ENCODE measurements around the gene POU5F1. TPM values are rescaled to one million over a fixed set of nuclear protein-coding genes. Genes with fewer than 3 reads are reported as not detected.

The POU5F1 gene
- polyA plus RNA-seq, 3 donors, result 0.20 TPM; not detected in 2

DNA sequence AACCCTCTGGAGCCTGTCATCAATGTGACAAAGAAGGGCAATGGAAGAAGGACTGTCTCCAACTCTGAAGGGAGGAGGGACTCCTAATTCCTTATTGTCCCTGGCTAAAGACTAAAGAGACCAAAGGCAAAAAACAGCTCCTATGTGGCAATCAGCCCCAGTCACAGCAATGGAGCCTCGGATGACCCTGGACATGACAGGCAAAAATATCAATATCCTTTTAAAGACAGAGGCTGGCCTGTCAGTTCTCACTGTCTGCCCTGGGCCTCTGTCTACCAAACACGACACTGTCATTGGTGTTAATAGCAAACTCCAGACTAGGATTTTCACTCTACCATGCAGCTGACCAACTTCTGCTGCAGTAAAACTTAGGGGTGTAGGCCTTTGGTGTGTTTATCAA, 38.0 kb upstream of the POU5F1 start:
- Histone ChIP-seq H3K9me3 (replicated peaks in 1 of 2; ENCODE audit: control insufficient read depth in 1 of 2, insufficient read depth in 1 of 2, low read length in 2 of 2) (no peaks in the 10 kb centered on the region), H3K9ac (ENCODE audit: insufficient read depth, low read length, poor library complexity, severe bottlenecking) (no peak overlapping the region), H3K4me2 (replicated peaks; ENCODE audit: extremely low read depth, low read length, poor library complexity, severe bottlenecking) (no peak overlapping the region), H3K79me2 (ENCODE audit: insufficient read depth, low read length) (peaks cover 6% of the 10 kb centered on the region), H2AFZ (ENCODE audit: insufficient read depth, low read depth, low read length, poor library complexity, severe bottlenecking) (no peak overlapping the region), H3K27ac (ENCODE audit: low read depth in 1 of 2, low read length in 2 of 2) (no peak overlapping the region), H3K4me3 (replicated peaks in 1 of 3; ENCODE audit: low read depth in 2 of 3, low read length in 3 of 3) (no peak overlapping the region), H3K27me3 (ENCODE audit: control insufficient read depth in 2 of 2, insufficient read depth in 2 of 2, low read length in 2 of 2) (no peaks in the 10 kb centered on the region), H4K20me1 (ENCODE audit: insufficient read depth, low read length) (no peaks in the 10 kb centered on the region), H3K36me3 (replicated peaks in 1 of 2; ENCODE audit: control insufficient read depth in 1 of 2, insufficient read depth in 2 of 2, low read length in 2 of 2) (no peaks in the 10 kb centered on the region), H3K4me1 (ENCODE audit: control insufficient read depth in 1 of 2, insufficient read depth in 2 of 2, low read length in 2 of 2) (peaks cover 12 to 42% of the 10 kb centered on the region in 2 donors)
- intact Hi-C loops (cut with micrococcal nuclease), result no loop called here
- Mint-ChIP-seq H3K4me1 (peaks cover 56% of the 10 kb centered on the region), H3K27ac (peak overlapping the region in 2 of 7 donors; percentile 7 to 45), H3K27me3 (ENCODE audit: low read depth in 3 of 3) (peaks cover 0 to 3% (median 0%) of the 10 kb centered on the region in 3 donors), H3K36me3 (peaks cover 6 to 9% of the 10 kb centered on the region in 2 donors), H3K4me3 (no peak overlapping the region), H3K9me3 (peaks cover 0 to under 1% (median 0%) of the 10 kb centered on the region in 7 donors)
- no peak for DNase-seq
- TF ChIP-seq, protein P1, sequence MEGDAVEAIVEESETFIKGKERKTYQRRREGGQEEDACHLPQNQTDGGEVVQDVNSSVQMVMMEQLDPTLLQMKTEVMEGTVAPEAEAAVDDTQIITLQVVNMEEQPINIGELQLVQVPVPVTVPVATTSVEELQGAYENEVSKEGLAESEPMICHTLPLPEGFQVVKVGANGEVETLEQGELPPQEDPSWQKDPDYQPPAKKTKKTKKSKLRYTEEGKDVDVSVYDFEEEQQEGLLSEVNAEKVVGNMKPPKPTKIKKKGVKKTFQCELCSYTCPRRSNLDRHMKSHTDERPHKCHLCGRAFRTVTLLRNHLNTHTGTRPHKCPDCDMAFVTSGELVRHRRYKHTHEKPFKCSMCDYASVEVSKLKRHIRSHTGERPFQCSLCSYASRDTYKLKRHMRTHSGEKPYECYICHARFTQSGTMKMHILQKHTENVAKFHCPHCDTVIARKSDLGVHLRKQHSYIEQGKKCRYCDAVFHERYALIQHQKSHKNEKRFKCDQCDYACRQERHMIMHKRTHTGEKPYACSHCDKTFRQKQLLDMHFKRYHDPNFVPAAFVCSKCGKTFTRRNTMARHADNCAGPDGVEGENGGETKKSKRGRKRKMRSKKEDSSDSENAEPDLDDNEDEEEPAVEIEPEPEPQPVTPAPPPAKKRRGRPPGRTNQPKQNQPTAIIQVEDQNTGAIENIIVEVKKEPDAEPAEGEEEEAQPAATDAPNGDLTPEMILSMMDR (IDR thresholded peaks at IDR 0.05), result no peak
- WGBS (ENCODE audit: insufficient coverage), result 55% methylated on average over 1 of the region's 2 CpGs

DNA sequence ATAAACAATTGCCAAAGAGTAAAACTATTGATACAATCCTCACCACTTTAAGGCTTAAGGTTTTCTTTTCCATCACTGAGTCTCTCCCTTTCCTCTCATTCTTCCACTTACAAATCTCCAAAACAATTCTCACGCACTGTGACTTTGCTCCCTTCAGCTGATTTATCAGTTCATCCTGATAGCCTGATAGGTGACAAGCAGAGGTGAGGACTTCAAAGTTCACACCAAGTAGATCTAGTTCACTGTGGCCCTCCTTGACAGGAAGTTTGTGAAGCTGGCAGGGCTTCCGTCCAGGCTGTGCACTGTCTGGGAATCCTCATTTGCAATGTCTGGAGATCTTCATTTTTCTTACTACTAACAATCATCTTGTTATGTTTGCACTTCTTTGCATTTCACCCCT, 35.2 kb upstream of the POU5F1 start:
- TF ChIP-seq, protein P1 (IDR thresholded peaks at IDR 0.05), result no peak
- no peaks in the 10 kb centered on the region for H4K20me1 ChIP-seq (ENCODE audit: insufficient read depth, low read length)
- H3K79me2 ChIP-seq (ENCODE audit: insufficient read depth, low read length), result peaks cover 30% of the 10 kb centered on the region
- H3K27me3 Mint-ChIP-seq (ENCODE audit: low read depth in 3 of 3), result peaks cover 0 to 3% (median 0%) of the 10 kb centered on the region in 3 donors
- no peaks in the 10 kb centered on the region for H3K9me3 ChIP-seq (replicated peaks in 1 of 2; ENCODE audit: control insufficient read depth in 1 of 2, insufficient read depth in 1 of 2, low read length in 2 of 2)
- no peaks in the 10 kb centered on the region for H3K27me3 ChIP-seq (ENCODE audit: control insufficient read depth in 2 of 2, insufficient read depth in 2 of 2, low read length in 2 of 2)
- H2AFZ ChIP-seq (ENCODE audit: insufficient read depth, low read depth, low read length, poor library complexity, severe bottlenecking), result no peak overlapping the region
- H3K4me2 ChIP-seq (replicated peaks; ENCODE audit: extremely low read depth, low read length, poor library complexity, severe bottlenecking), result no peak overlapping the region
- H3K4me3 Mint-ChIP-seq, result no peak overlapping the region
- peaks cover 72% of the 10 kb centered on the region for H3K4me1 Mint-ChIP-seq
- H3K4me3 ChIP-seq (replicated peaks in 1 of 3; ENCODE audit: low read depth in 2 of 3, low read length in 3 of 3), result no peak overlapping the region
- WGBS (ENCODE audit: insufficient coverage), result no CpG with 5 or more reads among the region's 2 CpGs
- H3K9ac ChIP-seq (ENCODE audit: insufficient read depth, low read length, poor library complexity, severe bottlenecking), result no peak overlapping the region
- H3K36me3 ChIP-seq (replicated peaks in 1 of 2; ENCODE audit: control insufficient read depth in 1 of 2, insufficient read depth in 2 of 2, low read length in 2 of 2), result peaks cover 0 to 5% of the 10 kb centered on the region in 2 donors
- H3K9me3 Mint-ChIP-seq, result peaks cover 0 to 4% (median 0%) of the 10 kb centered on the region in 7 donors
- peaks cover 17% of the 10 kb centered on the region in 2 donors for H3K36me3 Mint-ChIP-seq
- peaks cover 39 to 63% of the 10 kb centered on the region in 2 donors for H3K4me1 ChIP-seq (ENCODE audit: control insufficient read depth in 1 of 2, insufficient read depth in 2 of 2, low read length in 2 of 2)
- intact Hi-C loops (cut with micrococcal nuclease), result no loop called here
- no peak overlapping the region for H3K27ac Mint-ChIP-seq
- H3K27ac ChIP-seq (ENCODE audit: low read depth in 1 of 2, low read length in 2 of 2), result no peak overlapping the region
- DNase-seq, result no peak
